ENCODE results near the gene ADIPOR1. TPM values are rescaled to one million over a fixed set of nuclear protein-coding genes. Genes with fewer than 3 reads are reported as not detected.
"Not testable (repeated sequence)": the region's sequence is repeated elsewhere in the genome, so short reads cannot be mapped to it uniquely, and the experiment has no call there.

The ADIPOR1 gene
- total RNA-seq, 2 experiments from 2014 or later, result 65.4 to 85.1 TPM

DNA sequence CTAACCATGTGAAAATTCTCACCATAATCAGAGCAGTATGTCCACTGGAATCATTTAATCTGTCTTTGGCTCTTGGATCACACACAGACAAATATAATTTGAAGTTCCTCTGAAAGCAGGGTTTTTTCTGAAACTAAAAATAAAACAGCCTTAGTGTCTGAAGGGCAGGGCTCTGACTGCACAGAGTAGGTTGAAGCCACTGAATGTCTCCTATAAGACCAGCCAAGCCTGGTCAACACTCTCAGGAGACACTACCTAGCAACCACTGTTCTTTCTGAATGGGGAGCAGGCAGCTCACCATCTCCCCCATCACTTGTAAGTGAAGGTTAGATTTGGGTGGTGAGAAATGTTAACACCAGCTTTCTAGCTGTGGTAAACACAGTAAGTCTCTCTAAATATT, 33.0 kb upstream of the ADIPOR1 start:
- no peak for DNase-seq

DNA sequence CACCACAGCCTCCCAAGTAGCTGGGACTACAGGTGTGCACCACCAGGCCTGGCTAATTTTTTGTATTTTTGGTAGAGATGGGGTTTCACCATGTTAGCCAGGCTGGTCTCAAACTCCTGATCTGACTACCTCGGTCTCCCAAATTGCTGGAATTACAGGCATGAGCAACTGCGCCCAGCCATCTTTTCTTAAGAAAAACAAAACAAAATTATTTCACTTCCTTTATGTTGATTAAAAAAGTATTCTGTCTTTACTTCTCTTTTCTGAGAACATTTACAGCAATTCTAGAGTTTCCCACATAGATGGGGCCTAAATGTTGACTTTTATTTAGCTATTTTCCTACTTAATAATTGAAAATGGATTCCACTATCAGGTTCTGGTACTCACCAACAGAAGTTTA, 31.8 kb upstream of the ADIPOR1 start:
- Mint-ChIP-seq H3K27me3 (peaks cover 19% of the 10 kb centered on the region), H3K4me3 (no peak overlapping the region), H3K27ac (no peak overlapping the region), H3K36me3 (ENCODE audit: low read depth) (no peaks in the 10 kb centered on the region), H3K9me3 (ENCODE audit: low read depth) (peaks cover 1% of the 10 kb centered on the region), H3K4me1 (no peaks in the 10 kb centered on the region)
- intact Hi-C loops (cut with DNase I, micrococcal nuclease), result no loop called here
- no peak for DNase-seq
- ChIA-PET CTCF (interaction anchor here (0.5 to 3.4 kb wide), 2 partner anchors 10 to 98 kb away, joined by 4 to 24 read pairs; no protein-coding TSS in a partner anchor), POLR2A (no interaction called here)
- ATAC-seq, result no peak

More for the DNA sequence above, 33.0 kb upstream of the ADIPOR1 start:
- ChIA-PET CTCF (interaction anchor here (0.6 to 3.4 kb wide), 4 partner anchors 9 to 521 kb away, joined by 4 to 24 read pairs (median 5); no protein-coding TSS in a partner anchor), POLR2A (no interaction called here)
- no peak for ATAC-seq
- Mint-ChIP-seq H3K4me3 (no peak overlapping the region), H3K27me3 (peaks cover 25% of the 10 kb centered on the region), H3K9me3 (ENCODE audit: low read depth) (peaks cover 1% of the 10 kb centered on the region), H3K36me3 (ENCODE audit: low read depth) (no peaks in the 10 kb centered on the region), H3K27ac (no peak overlapping the region), H3K4me1 (no peaks in the 10 kb centered on the region)
- intact Hi-C loops (cut with DNase I, micrococcal nuclease), result no loop called here

DNA sequence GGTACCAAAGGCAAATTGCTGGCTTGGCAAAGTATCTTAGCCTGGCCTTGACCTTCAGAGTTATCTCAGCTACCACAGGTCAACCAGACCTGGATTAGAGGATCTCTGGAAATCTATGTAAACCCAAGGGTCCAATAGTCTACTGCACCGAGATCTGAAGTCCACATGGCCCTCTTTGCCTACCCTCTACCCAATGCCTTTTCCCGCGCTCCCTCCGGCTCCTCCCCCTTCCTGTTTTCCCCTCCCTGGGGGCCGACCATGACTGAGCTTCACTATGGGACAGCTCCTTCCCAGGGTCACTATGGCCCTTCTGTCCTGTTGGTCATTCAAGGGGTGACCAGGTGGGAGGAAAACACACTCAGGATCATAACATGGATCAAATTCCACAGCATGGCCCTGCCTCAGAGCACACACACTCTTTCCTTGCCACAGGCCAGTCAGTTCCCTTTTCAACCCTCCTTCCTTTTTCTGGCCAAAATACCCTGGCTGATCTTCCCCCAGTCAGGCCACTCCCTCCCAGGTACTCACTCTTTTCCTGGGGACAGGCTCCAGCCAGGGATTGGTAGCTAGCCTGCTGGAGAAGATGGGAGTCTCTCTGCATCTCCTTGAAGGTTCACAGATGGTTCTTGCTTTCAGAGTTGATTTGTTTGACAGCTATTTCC, 29.9 kb upstream of the ADIPOR1 start:
- no peak overlapping the region for H3K4me3 Mint-ChIP-seq
- CTCF ChIA-PET, result interaction anchor here (0.7 to 1.4 kb wide), 4 partner anchors 11 to 160 kb away, joined by 3 to 6 read pairs (median 4); no protein-coding TSS in a partner anchor
- intact Hi-C loops (cut with DNase I, micrococcal nuclease), result no loop called here
- no peaks in the 10 kb centered on the region for H3K4me1 Mint-ChIP-seq
- H3K27ac Mint-ChIP-seq, result no peak overlapping the region
- no peaks in the 10 kb centered on the region for H3K36me3 Mint-ChIP-seq (ENCODE audit: low read depth)
- peaks cover 11% of the 10 kb centered on the region for H3K27me3 Mint-ChIP-seq
- POLR2A ChIA-PET, result no interaction called here
- DNase-seq (no peak), ATAC-seq (no peak)
- H3K9me3 Mint-ChIP-seq (ENCODE audit: low read depth), result peaks cover 1% of the 10 kb centered on the region

DNA sequence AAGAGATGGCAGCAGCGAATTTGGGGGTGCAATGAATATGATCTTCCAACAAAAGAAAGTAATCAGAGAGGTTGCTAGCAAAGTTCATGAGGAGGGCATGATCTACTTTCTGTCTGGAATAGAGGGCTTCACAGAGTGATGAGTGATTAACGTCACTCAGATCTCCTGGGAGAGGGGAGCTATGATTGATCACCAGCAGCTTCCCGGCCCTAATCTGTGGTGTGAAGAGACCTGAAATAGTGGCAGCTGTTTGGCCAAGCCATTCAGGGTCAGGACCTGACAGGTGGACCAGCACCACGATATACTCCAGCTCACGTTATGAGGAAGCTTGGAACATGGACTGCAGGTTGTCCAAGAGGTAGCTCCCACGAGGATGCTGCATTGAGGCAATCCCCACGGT, 29.1 kb upstream of the ADIPOR1 start:
- ATAC-seq, result no peak
- Mint-ChIP-seq H3K4me1 (no peaks in the 10 kb centered on the region), H3K9me3 (ENCODE audit: low read depth) (peaks cover 1% of the 10 kb centered on the region), H3K36me3 (ENCODE audit: low read depth) (no peaks in the 10 kb centered on the region), H3K27ac (no peak overlapping the region), H3K27me3 (peaks cover 11% of the 10 kb centered on the region), H3K4me3 (no peak overlapping the region)
- ChIA-PET CTCF (interaction anchor here (0.8 to 1.4 kb wide), 2 partner anchors 12 to 17 kb away, joined by 3 to 6 read pairs; no protein-coding TSS in a partner anchor), POLR2A (no interaction called here)
- no peak for DNase-seq
- intact Hi-C loops (cut with DNase I, micrococcal nuclease), result no loop called here

DNA sequence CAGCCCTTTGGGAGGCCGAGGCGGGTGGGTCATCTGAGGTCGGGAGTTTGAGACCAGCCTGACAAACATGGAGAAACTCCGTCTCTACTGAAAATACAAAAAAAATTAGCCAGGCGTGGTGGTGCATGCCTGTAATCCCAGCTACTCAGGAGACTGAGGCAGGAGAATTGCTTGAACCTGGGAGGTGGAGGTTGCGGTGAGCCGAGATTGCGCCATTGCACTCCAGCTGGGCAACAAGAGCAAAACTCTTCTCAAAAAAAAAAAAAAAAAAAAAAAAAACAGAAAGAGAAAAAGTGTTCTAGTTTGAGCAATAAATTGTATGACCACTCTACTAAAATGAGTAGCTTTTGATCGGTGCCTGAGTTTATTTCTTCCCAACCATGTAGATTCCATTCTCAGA, 28.0 kb upstream of the ADIPOR1 start:
- CTCF ChIA-PET, result interaction anchor here (1.6 kb wide), 1 partner anchor 14 kb away, joined by 5 read pairs; no protein-coding TSS in a partner anchor
- POLR2A ChIA-PET, ATAC-seq: not testable (repeated sequence)

DNA sequence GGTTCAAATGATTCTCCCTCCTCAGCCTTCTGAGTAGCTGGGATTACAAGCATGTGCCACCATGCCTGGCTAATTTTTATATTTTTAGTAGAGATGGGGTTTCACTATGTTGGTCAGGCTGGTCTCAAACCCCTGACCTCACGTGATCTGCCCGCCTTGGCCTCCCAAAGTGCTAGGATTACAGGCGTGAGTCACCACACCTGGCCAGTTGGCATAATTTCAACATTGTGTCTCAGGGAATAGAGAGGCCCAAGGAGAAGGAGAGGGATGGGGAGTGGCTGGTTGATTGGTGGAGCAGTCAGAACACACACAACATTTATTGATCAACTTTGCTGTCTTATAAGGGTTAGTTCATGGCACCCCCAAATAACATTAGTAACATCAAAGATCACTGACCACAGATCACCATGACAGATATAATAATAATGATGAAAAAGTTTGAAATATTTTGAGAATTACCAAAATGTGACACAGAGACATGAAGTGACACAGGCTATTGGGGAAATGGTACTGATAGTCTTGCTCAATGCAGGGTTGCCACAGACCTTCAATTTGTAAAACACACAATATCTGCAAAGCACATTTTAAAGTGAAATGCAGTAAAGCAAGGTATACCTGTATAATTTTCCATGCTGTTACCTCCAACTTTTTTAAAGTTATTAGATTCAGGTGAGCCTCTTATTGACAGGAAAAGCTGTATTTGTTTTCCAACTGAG, 24.8 kb upstream of the ADIPOR1 start:
- DNase-seq, result no peak
- peaks cover 5% of the 10 kb centered on the region for H3K27me3 Mint-ChIP-seq
- ChIA-PET POLR2A (no interaction called here), CTCF (interaction anchor here (0.7 kb wide), 1 partner anchor 17 kb away, joined by 4 read pairs; no protein-coding TSS in a partner anchor)
- no peak overlapping the region for H3K4me3 Mint-ChIP-seq
- H3K4me1 Mint-ChIP-seq, result no peaks in the 10 kb centered on the region
- intact Hi-C loops (cut with DNase I, micrococcal nuclease), result no loop called here
- no peaks in the 10 kb centered on the region for H3K9me3 Mint-ChIP-seq (ENCODE audit: low read depth)
- ATAC-seq, result no peak
- no peaks in the 10 kb centered on the region for H3K36me3 Mint-ChIP-seq (ENCODE audit: low read depth)
- H3K27ac Mint-ChIP-seq, result no peak overlapping the region

More for the DNA sequence above, 28.0 kb upstream of the ADIPOR1 start:
- intact Hi-C loops (cut with DNase I, micrococcal nuclease); H3K27me3 Mint-ChIP-seq; H3K4me3 Mint-ChIP-seq; H3K4me1 Mint-ChIP-seq; DNase-seq; H3K27ac Mint-ChIP-seq; H3K9me3 Mint-ChIP-seq (ENCODE audit: low read depth); H3K36me3 Mint-ChIP-seq (ENCODE audit: low read depth): not testable (repeated sequence)

DNA sequence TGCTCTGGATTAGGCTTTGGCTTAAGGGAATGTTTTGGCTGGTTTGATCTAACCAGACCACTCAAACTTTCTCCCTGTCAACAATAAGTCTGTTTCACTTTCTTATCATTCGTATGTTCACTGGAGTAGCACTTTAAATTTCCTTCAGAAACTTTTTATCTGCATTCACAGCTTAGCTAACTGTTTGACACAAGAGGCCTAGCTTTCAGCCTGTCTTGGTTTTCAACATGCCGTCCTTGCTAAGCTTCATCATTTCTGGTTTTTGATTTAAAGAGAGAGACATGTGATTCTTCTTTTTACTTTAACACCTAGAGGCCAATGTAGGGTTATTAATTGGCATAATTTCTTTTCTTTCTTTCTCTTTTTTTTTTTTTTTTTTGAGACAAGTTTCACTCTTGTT, 23.8 kb upstream of the ADIPOR1 start:
- POLR2A ChIA-PET, result no interaction called here
- Mint-ChIP-seq H3K36me3 (ENCODE audit: low read depth) (no peaks in the 10 kb centered on the region), H3K9me3 (ENCODE audit: low read depth) (no peaks in the 10 kb centered on the region), H3K27ac (no peak overlapping the region), H3K4me1 (no peaks in the 10 kb centered on the region), H3K4me3 (no peak overlapping the region), H3K27me3 (peaks cover 8% of the 10 kb centered on the region)
- CTCF ChIA-PET, result interaction anchor here (0.6 to 1.5 kb wide), 3 partner anchors 9 to 744 kb away, joined by 3 to 4 read pairs (median 4); no protein-coding TSS in a partner anchor
- intact Hi-C loops (cut with DNase I, micrococcal nuclease), result no loop called here
- DNase-seq (no peak), ATAC-seq (no peak)

DNA sequence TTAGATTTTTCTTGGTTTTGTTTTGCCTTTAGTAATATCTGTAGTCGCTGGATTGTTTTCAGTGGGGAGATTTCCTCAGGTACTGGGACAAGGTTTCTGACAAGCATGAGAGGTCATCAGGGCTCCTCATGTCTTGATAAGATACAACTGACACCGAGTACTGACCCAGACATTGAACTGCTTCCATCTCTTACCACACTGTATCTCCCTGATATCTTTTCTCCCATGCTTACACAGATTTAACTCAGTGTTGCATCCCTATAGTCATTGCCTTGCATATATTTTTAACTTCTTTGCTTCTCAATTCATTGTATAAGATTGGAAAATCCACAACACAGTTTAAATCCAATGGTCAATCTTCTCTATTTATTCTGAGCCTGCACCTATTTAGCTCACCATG, 21.3 kb upstream of the ADIPOR1 start:
- no peaks in the 10 kb centered on the region for H3K4me1 Mint-ChIP-seq
- no peak overlapping the region for H3K27ac Mint-ChIP-seq
- intact Hi-C loops (cut with DNase I, micrococcal nuclease), result no loop called here
- H3K4me3 Mint-ChIP-seq, result no peak overlapping the region
- ChIA-PET POLR2A (no interaction called here), CTCF (interaction anchor here (0.5 to 0.9 kb wide), 6 partner anchors 11 to 1014 kb away, joined by 3 to 6 read pairs (median 3); no protein-coding TSS in a partner anchor)
- ATAC-seq (no peak), DNase-seq (no peak)
- H3K36me3 Mint-ChIP-seq (ENCODE audit: low read depth), result no peaks in the 10 kb centered on the region
- peaks cover 11% of the 10 kb centered on the region for H3K27me3 Mint-ChIP-seq
- no peaks in the 10 kb centered on the region for H3K9me3 Mint-ChIP-seq (ENCODE audit: low read depth)

DNA sequence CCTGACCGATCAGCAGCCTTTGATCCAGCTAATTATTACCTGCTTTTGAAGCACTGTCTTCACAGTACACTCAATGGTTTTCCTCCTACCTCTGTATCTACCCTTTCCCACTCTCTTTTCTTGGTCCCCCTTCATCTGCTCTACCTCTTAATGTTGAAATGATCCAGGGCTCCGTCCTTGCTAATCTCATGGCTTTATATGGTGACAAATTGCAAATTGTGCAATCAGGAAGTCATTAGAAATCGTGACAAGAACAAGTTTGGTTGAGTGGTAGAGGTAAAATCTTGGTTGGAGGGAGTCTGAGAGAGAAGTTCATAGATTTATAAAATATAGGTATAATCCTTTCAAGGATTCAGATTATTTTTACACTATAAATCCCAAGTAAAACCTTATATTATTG, 18.5 kb upstream of the ADIPOR1 start:
- intact Hi-C loops (cut with DNase I, micrococcal nuclease), result no loop called here
- POLR2A ChIA-PET, result no interaction called here
- no peak overlapping the region for H3K4me3 Mint-ChIP-seq

DNA sequence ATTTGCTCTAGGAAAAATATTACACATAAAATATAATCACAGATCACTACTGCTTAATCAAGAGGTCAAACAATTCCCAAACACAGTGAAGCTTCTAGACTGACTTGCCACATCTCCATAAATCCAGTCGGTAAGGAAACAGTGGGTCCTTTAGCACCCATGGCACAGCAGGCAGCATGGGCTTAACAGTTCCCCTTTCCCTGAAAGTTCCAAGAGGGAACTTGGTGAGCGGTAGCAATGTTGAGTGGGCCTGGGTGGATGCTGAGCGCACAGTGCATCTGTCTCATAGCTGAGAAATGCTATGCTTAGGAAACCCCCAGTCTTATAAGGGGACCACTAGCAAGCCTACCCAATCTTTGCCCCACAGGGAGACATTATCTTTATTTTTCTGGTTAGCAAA, 16.7 kb upstream of the ADIPOR1 start:
- intact Hi-C loops (cut with DNase I, micrococcal nuclease), result no loop called here
- DNase-seq (no peak), ATAC-seq (no peak)
- no peaks in the 10 kb centered on the region for H3K36me3 Mint-ChIP-seq (ENCODE audit: low read depth)
- ChIA-PET CTCF (interaction anchor here (4.6 kb wide), 1 partner anchor 25 kb away, joined by 19 read pairs; no protein-coding TSS in a partner anchor), POLR2A (interaction anchor here (0.6 kb wide), 1 partner anchor 30 kb away, joined by 3 read pairs; no protein-coding TSS in a partner anchor)
- peaks cover 12% of the 10 kb centered on the region for H3K27me3 Mint-ChIP-seq
- H3K9me3 Mint-ChIP-seq (ENCODE audit: low read depth), result no peaks in the 10 kb centered on the region
- no peak overlapping the region for H3K27ac Mint-ChIP-seq
- no peak overlapping the region for H3K4me3 Mint-ChIP-seq
- no peaks in the 10 kb centered on the region for H3K4me1 Mint-ChIP-seq

More for the DNA sequence above, 18.5 kb upstream of the ADIPOR1 start:
- Mint-ChIP-seq H3K27ac (no peak overlapping the region), H3K4me1 (no peaks in the 10 kb centered on the region), H3K27me3 (peaks cover 13% of the 10 kb centered on the region), H3K9me3 (ENCODE audit: low read depth) (no peaks in the 10 kb centered on the region), H3K36me3 (ENCODE audit: low read depth) (no peaks in the 10 kb centered on the region)
- CTCF ChIA-PET, result interaction anchor here (1.0 kb wide), 1 partner anchor 18 kb away, joined by 3 read pairs; no protein-coding TSS in a partner anchor
- ATAC-seq, result no peak
- no peak for DNase-seq

DNA sequence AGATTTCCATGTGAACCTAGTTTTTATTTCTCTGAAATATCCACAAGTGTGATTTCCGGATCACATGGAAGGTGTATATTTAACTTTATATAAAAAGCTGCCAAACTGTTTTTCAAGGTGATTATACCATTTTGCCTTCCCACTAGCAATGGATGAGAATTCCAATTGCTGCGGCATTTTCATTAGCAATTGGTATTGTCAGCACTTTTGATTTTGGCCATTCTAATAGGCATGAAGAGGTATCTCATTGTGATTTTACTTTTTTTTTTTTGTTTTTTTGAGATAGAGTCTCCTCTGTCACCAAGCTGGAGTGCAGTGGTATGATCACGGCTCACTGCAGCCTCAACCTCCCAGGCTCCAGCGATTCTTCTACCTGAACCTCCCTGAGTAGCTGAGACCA, 13.9 kb upstream of the ADIPOR1 start:
- ChIA-PET POLR2A (no interaction called here), CTCF (interaction anchor here (1.2 to 4.6 kb wide), 4 partner anchors 10 to 34 kb away, joined by 4 to 19 read pairs (median 5); partner anchors contain the start of gene TMEM183A)
- Mint-ChIP-seq H3K4me1 (peaks cover 17% of the 10 kb centered on the region), H3K9me3 (ENCODE audit: low read depth) (no peaks in the 10 kb centered on the region), H3K36me3 (ENCODE audit: low read depth) (no peaks in the 10 kb centered on the region), H3K27ac (no peak overlapping the region), H3K4me3 (no peak overlapping the region), H3K27me3 (peaks cover 5% of the 10 kb centered on the region)
- DNase-seq (no peak), ATAC-seq (no peak)
- intact Hi-C loops (cut with DNase I, micrococcal nuclease), result no loop called here
